Smooth muscle cell (in vitro differentiated cells): ENCODE measurements around the gene PTGES3L. TPM values are rescaled to one million over a fixed set of nuclear protein-coding genes. Genes with fewer than 3 reads are reported as not detected.

Experiments used
- DNase-seq: peaks from one replicate; lab custom pipeline; 2025; ENCODE audit not compliant: unreplicated experiment; lab: John Stamatoyannopoulos, UW
- H2AFZ ChIP-seq: fragments of 200-600 bp; sonication (generic); 2 replicates; pipeline ENCODE4 v1.6.0; 2016; ENCODE audit warnings: antibody characterized with exemption, low read depth, mild to moderate bottlenecking
- H3F3A ChIP-seq: fragments of 200-600 bp; sonication (generic); 2 replicates; pipeline ENCODE4 v1.6.0; 2017; ENCODE audit warnings: antibody characterized with exemption, low read depth
- H3K27ac ChIP-seq: fragments of 200-600 bp; sonication (generic); 2 replicates; pipeline ENCODE4 v1.5.1; 2016; ENCODE audit warnings: low read depth, mild to moderate bottlenecking
- H3K27me3 ChIP-seq: fragments of 200-600 bp; sonication (generic); 2 replicates; pipeline ENCODE4 v1.6.1; 2016; ENCODE audit warnings: low read depth, mild to moderate bottlenecking
- H3K36me3 ChIP-seq: fragments of 200-600 bp; sonication (generic); 2 replicates; pipeline ENCODE4 v1.5.1; 2016; ENCODE audit warnings: low read depth
- H3K4me1 ChIP-seq: fragments of 200-600 bp; sonication (generic); 2 replicates; pipeline ENCODE4 v1.5.1; 2016; ENCODE audit warnings: low read depth
- H3K4me2 ChIP-seq: fragments of 200-600 bp; sonication (generic); 2 replicates; pipeline ENCODE4 v1.6.0; 2016; ENCODE audit warnings: mild to moderate bottlenecking
- H3K4me3 ChIP-seq: fragments of 200-600 bp; sonication (generic); 2 replicates; pipeline ENCODE4 v1.5.1; 2016; ENCODE audit warnings: mild to moderate bottlenecking
- H3K79me2 ChIP-seq: fragments of 200-600 bp; sonication (generic); 2 replicates; pipeline ENCODE4 v1.6.0; 2016; ENCODE audit warnings: low read depth, mild to moderate bottlenecking
- H3K9ac ChIP-seq: fragments of 200-600 bp; sonication (generic); 2 replicates; pipeline ENCODE4 v1.6.0; 2016; ENCODE audit warnings: low read depth
- H3K9me3 ChIP-seq: fragments of 200-600 bp; sonication (generic); replicated peaks from 2 replicates; pipeline ENCODE4 v1.5.1; 2016; ENCODE audit warnings: low read depth
- H4K20me1 ChIP-seq: fragments of 200-600 bp; sonication (generic); 2 replicates; pipeline ENCODE4 v1.6.0; 2016; ENCODE audit warnings: low read depth
- CTCF ChIP-seq: fragments of 200-600 bp; sonication (generic); IDR thresholded peaks from 2 replicates; pipeline ENCODE4 v1.5.1; 2017; ENCODE audit warnings: borderline replicate concordance, mild to moderate bottlenecking, antibody characterized with exemption; ENCODE audit not compliant: insufficient read depth, poor library complexity, severe bottlenecking
- WGBS: methylation state at CpG from one replicate; pipeline ENCODE4 v1.1.7; 2016; ENCODE audit warnings: low lambda C conversion rate; 5-methylcytosine and 5-hydroxymethylcytosine counted together
- polyA plus RNA-seq: library from polyadenylated mRNA; unstranded; fragments of >200 nt; fragmentation: Nextera tagmentation; extraction: Ambion mirVana; gene quantifications from 2 replicates; pipeline ENCODE4 v1.2.1, GENCODE V29; 2016
- total RNA-seq: library from RNA; depleted of rRNA; stranded (reverse); fragments of >200 nt; gene quantifications from 2 replicates; pipeline ENCODE4 v1.2.3, GENCODE V29; 2014

The PTGES3L gene
- total and polyA plus RNA-seq, 2 experiments from 2014 or later = 6.7 to 8.3 TPM

- WGBS = 45% methylated on average over 6 of the region's 6 CpGs
- H3K27ac ChIP-seq = peak overlapping the region; percentile 92
- H3K9me3 ChIP-seq = no peaks in the 10 kb centered on the region
- DNase-seq = no peak
- no peaks in the 10 kb centered on the region for H3K27me3 ChIP-seq
- H3K4me3 ChIP-seq = peak overlapping the region; percentile 99
- no peaks in the 10 kb centered on the region for H3K36me3 ChIP-seq
- TF ChIP-seq CTCF = no peak
- H2AFZ ChIP-seq = no peak overlapping the region
- H3K9ac ChIP-seq = peak overlapping the region; percentile 26
- peaks cover 42% of the 10 kb centered on the region for H4K20me1 ChIP-seq
- H3K4me2 ChIP-seq = peak overlapping the region; percentile 100
- peaks cover 6% of the 10 kb centered on the region for H3K4me1 ChIP-seq
- peaks cover 29% of the 10 kb centered on the region for H3K79me2 ChIP-seq
- peaks cover 8% of the 10 kb centered on the region for H3F3A ChIP-seq
These were observed 40.2 kb upstream of the PTGES3L start for GRCh38 chr17:43020030-43020621.

- Histone ChIP-seq H3F3A (peaks cover 8% of the 10 kb centered on the region), H3K4me2 (peak overlapping the region; percentile 100), H3K9ac (no peak overlapping the region), H3K9me3 (no peaks in the 10 kb centered on the region), H3K27me3 (no peaks in the 10 kb centered on the region), H3K79me2 (peaks cover 29% of the 10 kb centered on the region), H4K20me1 (peaks cover 42% of the 10 kb centered on the region), H3K36me3 (no peaks in the 10 kb centered on the region), H3K27ac (peak overlapping the region; percentile 92), H3K4me1 (peaks cover 6% of the 10 kb centered on the region), H3K4me3 (no peak overlapping the region), H2AFZ (no peak overlapping the region)
- DNase-seq = no peak
- 45% methylated on average over 7 of the region's 7 CpGs for WGBS
- no peak for TF ChIP-seq CTCF
These were observed 39.5 kb upstream of the PTGES3L start for GRCh38 chr17:43019418-43019817.

GRCh38 chr17:43018932-43019331 is 39.1 kb upstream of the PTGES3L start:
- no peaks in the 10 kb centered on the region for H3K36me3 ChIP-seq
- H3K27me3 ChIP-seq = no peaks in the 10 kb centered on the region
- no peak for TF ChIP-seq CTCF
- H4K20me1 ChIP-seq = peaks cover 42% of the 10 kb centered on the region
- no peaks in the 10 kb centered on the region for H3K9me3 ChIP-seq
- H3K79me2 ChIP-seq = peaks cover 29% of the 10 kb centered on the region
- peaks cover 5% of the 10 kb centered on the region for H3F3A ChIP-seq
- no peak overlapping the region for H3K9ac ChIP-seq
- no peak overlapping the region for H2AFZ ChIP-seq
- WGBS = 71% methylated on average over 4 of the region's 4 CpGs
- no peak overlapping the region for H3K4me3 ChIP-seq
- peaks cover 6% of the 10 kb centered on the region for H3K4me1 ChIP-seq
- no peak for DNase-seq
- no peak overlapping the region for H3K27ac ChIP-seq
- H3K4me2 ChIP-seq = peak overlapping the region; percentile 100
